Thoracic aorta (tissue), 2 donors: ENCODE results near the gene MEGF8. TPM values are rescaled to one million over a fixed set of nuclear protein-coding genes. Genes with fewer than 3 reads are reported as not detected.
"Not testable (repeated sequence)": the region's sequence is repeated elsewhere in the genome, so short reads cannot be mapped to it uniquely, and the experiment has no call there.

Experiments used
- ATAC-seq: fragments of 150-250 bp; one replicate; pipeline ENCODE4 v1.8.0; 2017; ENCODE audit warnings: low read depth; ENCODE audit not compliant: insufficient number of reproducible peaks, low FRiP score
- DNase-seq: peaks from one replicate; pipeline ENCODE4 v3.0.0-alpha.2; 2020; ENCODE audit warnings: low spot score
- H3K27ac ChIP-seq, 2 donors: fragments of 200-600 bp; sonication (generic); 1 replicate in 1 of 2; 2 replicates in 1 of 2; pipeline ENCODE4 v1.5.1; 2016; ENCODE audit warnings: mild to moderate bottlenecking in 2 of 2, moderate library complexity in 2 of 2
- H3K27me3 ChIP-seq: fragments of 200-600 bp; sonication (generic); replicated peaks from 2 replicates; pipeline ENCODE4 v1.6.0; 2016; ENCODE audit warnings: mild to moderate bottlenecking; ENCODE audit not compliant: insufficient read depth
- H3K36me3 ChIP-seq: fragments of 200-600 bp; sonication (generic); one replicate; pipeline ENCODE4 v1.5.1; 2016
- H3K4me1 ChIP-seq, 2 donors: fragments of 200-600 bp; sonication (generic); 1 replicate in 1 of 2; 2 replicates in 1 of 2; pipeline versions ENCODE4 v1.5.1 to v1.6.0; 2016; ENCODE audit warnings: low read depth in 2 of 2, mild to moderate bottlenecking in 1 of 2; ENCODE audit not compliant: control insufficient read depth in 1 of 2
- H3K4me3 ChIP-seq: fragments of 200-600 bp; sonication (generic); 2 replicates; pipeline ENCODE4 v1.5.1; 2016; ENCODE audit warnings: mild to moderate bottlenecking
- H3K9me3 ChIP-seq: fragments of 200-600 bp; sonication (generic); 2 replicates; pipeline ENCODE4 v1.5.1; 2016
- CTCF ChIP-seq: fragments of 200-600 bp; sonication (generic); IDR thresholded peaks from one replicate; pipeline ENCODE4 v1.5.1; 2019; ENCODE audit warnings: antibody characterized with exemption
- total RNA-seq, 2 donors: library from RNA; depleted of rRNA; stranded (reverse); fragments of >200 nt; gene quantifications; one replicate each; pipeline versions ENCODE4 v1.1.0 to v1.2.3, GENCODE V29; 2016

The MEGF8 gene
- total RNA-seq, 2 donors from 2014 or later = 19.5 to 24.4 TPM

GRCh38 chr19:42327381-42327780, 1.9 kb downstream of the MEGF8 start:
- no peak for ATAC-seq
- Histone ChIP-seq H3K4me1 (peaks cover 11 to 34% of the 10 kb centered on the region in 2 donors), H3K27ac (no peak overlapping the region), H3K9me3 (no peaks in the 10 kb centered on the region), H3K27me3 (peaks cover 4% of the 10 kb centered on the region), H3K4me3 (no peak overlapping the region), H3K36me3 (no peaks in the 10 kb centered on the region)
- no peak for TF ChIP-seq CTCF
- no peak for DNase-seq

GRCh38 chr19:42328106-42328505, 2.7 kb downstream of the MEGF8 start:
- Histone ChIP-seq H3K9me3 (no peaks in the 10 kb centered on the region), H3K36me3 (no peaks in the 10 kb centered on the region), H3K27me3 (peaks cover 4% of the 10 kb centered on the region), H3K4me1 (peaks cover 11 to 34% of the 10 kb centered on the region in 2 donors), H3K27ac (no peak overlapping the region), H3K4me3 (no peak overlapping the region)
- no peak for TF ChIP-seq CTCF
- no peak for ATAC-seq
- DNase-seq = no peak

- TF ChIP-seq CTCF = no peak
- DNase-seq (no peak), ATAC-seq (no peak)
- H3K36me3 ChIP-seq = no peaks in the 10 kb centered on the region
- no peak overlapping the region for H3K27ac ChIP-seq
- H3K4me3 ChIP-seq = no peak overlapping the region
- peaks cover 4% of the 10 kb centered on the region for H3K27me3 ChIP-seq
- peaks cover 11 to 32% of the 10 kb centered on the region in 2 donors for H3K4me1 ChIP-seq
- no peaks in the 10 kb centered on the region for H3K9me3 ChIP-seq
Observed at GRCh38 chr19:42328854-42329253, 3.4 kb downstream of the MEGF8 start.

GRCh38 chr19:42330241-42330711, 4.8 kb downstream of the MEGF8 start:
- Histone ChIP-seq H3K27me3 (no peaks in the 10 kb centered on the region), H3K9me3 (no peaks in the 10 kb centered on the region), H3K4me3 (no peak overlapping the region), H3K27ac (no peak overlapping the region), H3K4me1 (peaks cover 5 to 20% of the 10 kb centered on the region in 2 donors), H3K36me3 (no peaks in the 10 kb centered on the region)
- ATAC-seq (no peak), DNase-seq (no peak)
- no peak for TF ChIP-seq CTCF

GRCh38 chr19:42331333-42331732, 5.9 kb downstream of the MEGF8 start:
- H3K4me1 ChIP-seq = peaks cover 2 to 15% of the 10 kb centered on the region in 2 donors
- not testable (repeated sequence) for H3K36me3 ChIP-seq, H3K9me3 ChIP-seq, ATAC-seq, DNase-seq, H3K4me3 ChIP-seq, H3K27me3 ChIP-seq, H3K27ac ChIP-seq

GRCh38 chr19:42332059-42332458, 6.6 kb downstream of the MEGF8 start:
- TF ChIP-seq CTCF = no peak
- Histone ChIP-seq H3K9me3 (no peaks in the 10 kb centered on the region), H3K4me3 (no peak overlapping the region), H3K36me3 (peaks cover 13% of the 10 kb centered on the region), H3K27me3 (no peaks in the 10 kb centered on the region), H3K27ac (no peak overlapping the region), H3K4me1 (peaks cover 0 to 8% of the 10 kb centered on the region in 2 donors)
- ATAC-seq (no peak), DNase-seq (no peak)
